IMR-90 (cell line): Measurements from ENCODE around the gene SERPING1. TPM values are rescaled to one million over a fixed set of nuclear protein-coding genes. Genes with fewer than 3 reads are reported as not detected.

ENCODE experiments used
- ATAC-seq: fragments of 200-7000 bp; cut with Tn5 transposase; 2 replicates; pipeline ENCODE4 v1.9.1; 2020; ENCODE audit warnings: low read depth, mild to moderate bottlenecking, moderate library complexity
- BruUV-seq: library from RNA; stranded (reverse); fragments of 400-500 nt; replicated peaks from 2 replicates; lab custom pipeline; 2021; lab: Mats Ljungman, UMichigan
- CTCF ChIA-PET: fragments of 300-600 bp; formaldehyde crosslinking; extraction: SDS; loops from one replicate; lab custom pipeline; 2021; ENCODE audit warnings: antibody characterized with exemption; lab: Yijun Ruan, JAX
- POLR2A ChIA-PET: fragments of 300-600 bp; sonication (Branson Sonifier 250); formaldehyde crosslinking; loops from one replicate; lab custom pipeline; 2022; ENCODE audit warnings: antibody characterized with exemption; ENCODE audit not compliant: unreplicated experiment; lab: Charles Lee
- DNase-seq: peaks from one replicate; pipeline ENCODE4 v3.0.0; 2013
- H2AFZ ChIP-seq: replicated peaks from 2 replicates; pipeline ENCODE3; 2013; ENCODE audit warnings: low read length, mild to moderate bottlenecking; ENCODE audit not compliant: poor library complexity
- H2AK5ac ChIP-seq: 2 replicates; pipeline ENCODE4 v1.6.1; 2013; ENCODE audit warnings: low read depth, low read length, inconsistent platforms
- H2AK9ac ChIP-seq: replicated peaks from 2 replicates; pipeline ENCODE3; 2013; ENCODE audit warnings: mild to moderate bottlenecking, low read depth, low read length, moderate library complexity; ENCODE audit not compliant: poor library complexity
- H2BK120ac ChIP-seq: 2 replicates; pipeline ENCODE4 v1.6.1; 2013; ENCODE audit warnings: low read depth, low read length, inconsistent platforms
- H2BK15ac ChIP-seq: 3 replicates; pipeline ENCODE4 v1.6.1; 2013; ENCODE audit warnings: low read depth, low read length, inconsistent platforms
- H2BK20ac ChIP-seq: 2 replicates; pipeline ENCODE4 v1.6.1; 2013; ENCODE audit warnings: low read depth, mild to moderate bottlenecking, inconsistent platforms, low read length, moderate library complexity
- H2BK5ac ChIP-seq: 2 replicates; pipeline ENCODE4 v1.6.1; 2013; ENCODE audit warnings: mild to moderate bottlenecking, low read depth, low read length, inconsistent platforms; ENCODE audit not compliant: poor library complexity, severe bottlenecking
- H3K14ac ChIP-seq: replicated peaks from 2 replicates; pipeline ENCODE4 v1.6.1; 2013; ENCODE audit warnings: low read depth, low read length, inconsistent platforms
- H3K18ac ChIP-seq: 2 replicates; pipeline ENCODE4 v1.6.1; 2013; ENCODE audit warnings: low read depth, low read length, control low read depth
- H3K23ac ChIP-seq: 2 replicates; pipeline ENCODE4 v1.6.1; 2013; ENCODE audit warnings: low read depth, low read length, inconsistent platforms
- H3K27ac ChIP-seq: 2 replicates; pipeline ENCODE4 v1.5.1; 2013; ENCODE audit warnings: mild to moderate bottlenecking, control low read depth, low read length; ENCODE audit not compliant: insufficient read depth
- H3K27me3 ChIP-seq: 2 replicates; pipeline ENCODE4 v1.6.1; 2013; ENCODE audit warnings: low read length; ENCODE audit not compliant: control insufficient read depth, insufficient read depth
- H3K36me3 ChIP-seq: 2 replicates; pipeline ENCODE4 v1.6.1; 2013; ENCODE audit warnings: low read length, mixed read lengths; ENCODE audit not compliant: control insufficient read depth, insufficient read depth
- H3K4ac ChIP-seq: 2 replicates; pipeline ENCODE4 v1.6.1; 2013; ENCODE audit warnings: low read depth, low read length, inconsistent platforms
- H3K4me1 ChIP-seq: 2 replicates; pipeline ENCODE4 v1.6.1; 2013; ENCODE audit warnings: low read length, mixed read lengths; ENCODE audit not compliant: control insufficient read depth, insufficient read depth
- H3K4me2 ChIP-seq: 2 replicates; pipeline ENCODE4 v1.6.1; 2013; ENCODE audit warnings: low read depth, mild to moderate bottlenecking, control low read depth, low read length, moderate library complexity
- H3K4me3 ChIP-seq: 2 replicates; pipeline ENCODE4 v1.5.1; 2013; ENCODE audit warnings: low read depth, mild to moderate bottlenecking, control low read depth, low read length, moderate library complexity; ENCODE audit not compliant: insufficient read depth
- H3K56ac ChIP-seq: 2 replicates; pipeline ENCODE4 v1.6.1; 2013; ENCODE audit warnings: low read length, inconsistent platforms; ENCODE audit not compliant: insufficient read depth; ENCODE audit errors: extremely low read depth
- H3K79me1 ChIP-seq, 2 experiments: 2 replicates each; pipeline ENCODE4 v1.6.1; 2013; ENCODE audit warnings: low read length in 2 of 2, inconsistent platforms in 1 of 2, low read depth in 1 of 2
- H3K9ac ChIP-seq: 2 replicates; pipeline ENCODE4 v1.6.1; 2013; ENCODE audit warnings: low read depth, low read length, control low read depth
- H3K9me1 ChIP-seq: 2 replicates; pipeline ENCODE4 v1.6.1; 2013; ENCODE audit warnings: low read length, inconsistent platforms; ENCODE audit not compliant: insufficient read depth
- H3K9me3 ChIP-seq: 2 replicates; pipeline ENCODE4 v1.6.1; 2013; ENCODE audit warnings: low read length; ENCODE audit not compliant: control insufficient read depth, insufficient read depth
- H4K20me1 ChIP-seq: 2 replicates; pipeline ENCODE4 v1.6.1; 2013; ENCODE audit warnings: low read length, inconsistent platforms; ENCODE audit not compliant: insufficient read depth
- H4K5ac ChIP-seq: 2 replicates; pipeline ENCODE4 v1.6.1; 2013; ENCODE audit warnings: mild to moderate bottlenecking, low read depth, low read length, control low read depth
- H4K8ac ChIP-seq, 2 experiments: 2 replicates each; pipeline ENCODE4 v1.6.1; 2013; ENCODE audit warnings: low read depth in 2 of 2, low read length in 2 of 2, control low read depth in 1 of 2, inconsistent platforms in 1 of 2
- H4K91ac ChIP-seq: 2 replicates; pipeline ENCODE4 v1.6.1; 2013; ENCODE audit warnings: low read depth, low read length, inconsistent platforms; ENCODE audit not compliant: insufficient read depth
- CHD1 ChIP-seq: IDR thresholded peaks from 2 replicates; pipeline ENCODE4 v1.6.1; 2012; ENCODE audit warnings: low read depth, low read length, improper control_type of control experiment
- CTCF ChIP-seq: conservative IDR thresholded peaks from 2 replicates; pipeline ENCODE4 v1.5.1; 2012; ENCODE audit warnings: mild to moderate bottlenecking, low read depth, low read length, improper control_type of control experiment
- FOS ChIP-seq: fragments of 150-350 bp; IDR thresholded peaks from 2 replicates; pipeline ENCODE4 v1.6.1; 2016; ENCODE audit warnings: low read depth, low read length
- MXI1 ChIP-seq: IDR thresholded peaks from 2 replicates; pipeline ENCODE4 v1.6.1; 2012; ENCODE audit warnings: low read depth, mild to moderate bottlenecking, low read length, moderate library complexity, borderline replicate concordance
- POLR2A ChIP-seq: IDR thresholded peaks from 2 replicates; pipeline ENCODE4 v1.6.1; 2012; ENCODE audit warnings: mild to moderate bottlenecking, low read depth, low read length
- RCOR1 ChIP-seq: IDR thresholded peaks from 2 replicates; pipeline ENCODE4 v1.6.1; 2012; ENCODE audit warnings: mild to moderate bottlenecking, low read length, improper control_type of control experiment; ENCODE audit not compliant: insufficient replicate concordance
- USF2 ChIP-seq: fragments of 150-350 bp; IDR thresholded peaks from 2 replicates; pipeline ENCODE4 v1.6.1; 2017; ENCODE audit warnings: mild to moderate bottlenecking, antibody characterized with exemption, low read length, low read depth
- WGBS, 2 experiments: methylation state at CpG; one replicate each; pipeline versions ENCODE4 v1.1.5 to v1.1.7; 2013; ENCODE audit warnings: missing lambda C conversion rate in 2 of 2; ENCODE audit not compliant: insufficient read length in 1 of 2; ENCODE audit errors: extremely low coverage in 2 of 2; 5-methylcytosine and 5-hydroxymethylcytosine counted together
- dilution Hi-C: fragments of 300-500 bp; cut with HindIII; formaldehyde crosslinking; loops from one replicate; pipeline ENCODE4 v1.14.3; 2018; ENCODE audit warnings: low sequenced_read_pairs; ENCODE audit not compliant: unreplicated experiment
- in situ Hi-C: fragments of 300-500 bp; cut with MboI; formaldehyde crosslinking; loops from 3 replicates; pipeline ENCODE4 v1.14.3; 2019; ENCODE audit warnings: low sequenced_read_pairs, inconsistent platforms, mixed read lengths
- intact Hi-C: fragments of 100-400 bp; cut with micrococcal nuclease; formaldehyde crosslinking; loops from 2 replicates; pipeline ENCODE4 v1.10.0; 2022
- polyA plus RNA-seq, 3 experiments: library from polyadenylated mRNA; depleted of rRNA; stranded (reverse); fragments of >200 nt; gene quantifications; 2 replicates each; pipeline ENCODE4 v1.2.3, GENCODE V29; 2012; ENCODE audit warnings: low replicate concordance in 1 of 3
- total RNA-seq: library from RNA; depleted of rRNA; stranded (reverse); fragments of >200 nt; gene quantifications from 2 replicates; pipeline ENCODE4 v1.2.3, GENCODE V29; 2012

Gene SERPING1
- total and polyA plus RNA-seq, 2 of the 4 experiments (the other 2 are of a cell fraction) = 2.0 to 30.7 TPM

GRCh38 chr11:57648801-57649735, 51.6 kb downstream of the SERPING1 start:
- ChIA-PET POLR2A (interaction anchor here (0.6 to 0.7 kb wide), 2 partner anchors 40 to 1572 kb away, joined by 3 read pairs; no protein-coding TSS in a partner anchor), CTCF (interaction anchor here (1.0 to 1.3 kb wide), 2 partner anchors 81 to 875 kb away, joined by 4 read pairs; partner anchors contain the start of gene UBE2L6)
- Histone ChIP-seq H2BK5ac (no peak overlapping the region), H3K9me1 (0 out of 2 replicates have a peak, but pooled peaks cover 8% of the 10 kb centered on the region), H2AK9ac (peak overlapping the region; percentile 53), H3K4me3 (peak overlapping the region; percentile 67), H3K27me3 (no peaks in the 10 kb centered on the region), H3K23ac (peak overlapping the region; percentile 55; the same call in 1 of the 2 replicates), H3K9ac (peak overlapping the region; percentile 79), H3K4me1 (peaks cover 24% of the 10 kb centered on the region), H3K18ac (peak overlapping the region; percentile 90), H4K5ac (peak overlapping the region; percentile 59; the same call in 1 of the 2 replicates), H3K14ac (no peak overlapping the region), H2BK120ac (no peak overlapping the region), H3K9me3 (no peaks in the 10 kb centered on the region), H2AFZ (peak overlapping the region; percentile 12), H4K91ac (no peak overlapping the region), H3K27ac (peak overlapping the region; percentile 5; the same call in 1 of the 2 replicates), H3K4ac (no peak overlapping the region), H3K56ac (no peak overlapping the region), H2AK5ac (peak overlapping the region; percentile 52), H3K36me3 (peaks cover 4% of the 10 kb centered on the region; the same call in 1 of the 2 replicates), H3K4me2 (peak overlapping the region; percentile 98), H2BK20ac (no peak overlapping the region), H2BK15ac (no peak overlapping the region), H4K8ac (0 out of 4 replicates have a peak overlapping the region, but pooled peaks of 1 of the 2 experiments have one; percentile 12), H3K79me1 (peaks cover 0 to 30% of the 10 kb centered on the region in 2 experiments; a peak in 2 of 4 replicates), H4K20me1 (peaks cover 45% of the 10 kb centered on the region)
- no peak for DNase-seq
- BruUV-seq = no TSS peak
- in situ Hi-C loops = loop anchor here (10.0 kb wide), 2 partner anchors 154 to 194 kb away; no protein-coding TSS in a partner anchor
- TF ChIP-seq CTCF (no peak), MXI1 (peak; percentile 47; the same call in 1 of the 2 replicates), POLR2A (no peak), USF2 (no peak), CHD1 (no peak), FOS (no peak), RCOR1 (no peak)
- dilution Hi-C loops = no loop called here
- intact Hi-C loops = loop anchor here (5.0 kb wide), 1 partner anchor 873 kb away; no protein-coding TSS in a partner anchor
- ATAC-seq = peak; percentile 8
- WGBS, 2 experiments = 3% methylated on average over 4 of the region's 23 CpGs; no CpG with 5 or more reads in 1 of the 2 experiments
